ENCODE measurements around the gene ANKS1A. TPM values are rescaled to one million over a fixed set of nuclear protein-coding genes. Genes with fewer than 3 reads are reported as not detected.
A peak's percentile ranks its signal among the peaks of the same experiment; 100 is the strongest.

The ANKS1A gene
- total RNA-seq, 6 experiments from 2014 or later = 6.7 to 17.4 (median 10.5) TPM

GRCh38 chr6:34887753-34888513 lies 1.1 kb upstream of the ANKS1A start, which contains the start of gene TAF11:
TSS of gene TAF11 (minus strand) at chr6:34888042. CDS start at chr6:34887957, 85 bp downstream.
- Histone ChIP-seq H3K9me3 (no peaks in the 10 kb centered on the region), H3K27me3 (no peaks in the 10 kb centered on the region), H3K4me1 (peaks cover 0 to 24% (median 11%) of the 10 kb centered on the region in 4 donors), H3K36me3 (no peaks in the 10 kb centered on the region), H3K4me3 (peak within 1 kb of the TSS; percentile 81 to 98 (median 96)), H3K27ac (peak within 1 kb of the TSS; percentile 76 to 80 (median 76))
- ATAC-seq (peak; percentile 83 to 87 (median 84)), DNase-seq (peak; percentile 93 to 95 (median 95))
- WGBS (ENCODE audit: insufficient coverage, low coverage, low lambda C conversion rate, missing lambda C conversion rate) = 0% methylated on average over 31 of the region's 43 CpGs
- intact Hi-C loops (cut with DNase I) = no loop called here
- TF ChIP-seq CTCF (IDR thresholded peaks at IDR 0.05) (no peak), POLR2A (IDR thresholded peaks at IDR 0.05) (peak; percentile 79)

- intact Hi-C loops (cut with DNase I) = no loop called here
- Histone ChIP-seq H3K27ac (peak overlapping the region; percentile 76 to 80 (median 76)), H3K27me3 (no peaks in the 10 kb centered on the region), H3K4me3 (peak overlapping the region; percentile 81 to 98 (median 96)), H3K4me1 (peaks cover 0 to 24% (median 11%) of the 10 kb centered on the region in 4 donors), H3K36me3 (no peaks in the 10 kb centered on the region), H3K9me3 (no peaks in the 10 kb centered on the region)
- ATAC-seq (no peak), DNase-seq (no peak)
- WGBS (ENCODE audit: insufficient coverage, low coverage, low lambda C conversion rate, missing lambda C conversion rate) = 0% methylated on average over 5 of the region's 5 CpGs
- TF ChIP-seq POLR2A (IDR thresholded peaks at IDR 0.05) (no peak), CTCF (IDR thresholded peaks at IDR 0.05) (no peak)
Measured at GRCh38 chr6:34888514-34888856, 570 bp upstream of the ANKS1A start.

GRCh38 chr6:34890533-34890925 lies 1.5 kb downstream of the ANKS1A start:
- ATAC-seq = no peak
- TF ChIP-seq POLR2A (IDR thresholded peaks at IDR 0.05) (no peak), CTCF (IDR thresholded peaks at IDR 0.05) (no peak)
- no peaks in the 10 kb centered on the region for H3K36me3 ChIP-seq
- peaks cover 0 to 24% (median 11%) of the 10 kb centered on the region in 4 donors for H3K4me1 ChIP-seq
- WGBS (ENCODE audit: insufficient coverage, low coverage, low lambda C conversion rate, missing lambda C conversion rate) = 36% methylated on average over 7 of the region's 7 CpGs
- no peak for DNase-seq
- no peaks in the 10 kb centered on the region for H3K27me3 ChIP-seq
- peak overlapping the region in 2 of 3 donors; percentile 76 for H3K27ac ChIP-seq
- intact Hi-C loops (cut with DNase I) = no loop called here
- no peaks in the 10 kb centered on the region for H3K9me3 ChIP-seq
- peak overlapping the region; percentile 81 to 98 (median 96) for H3K4me3 ChIP-seq

- intact Hi-C loops (cut with DNase I) = no loop called here
- H3K27me3 ChIP-seq = no peaks in the 10 kb centered on the region
- H3K4me1 ChIP-seq = peaks cover 0 to 20% (median 9%) of the 10 kb centered on the region in 4 donors
- H3K4me3 ChIP-seq = peak overlapping the region in 2 of 3 donors; percentile 96 to 98
- ATAC-seq (no peak), DNase-seq (no peak)
- WGBS (ENCODE audit: insufficient coverage, low coverage, low lambda C conversion rate, missing lambda C conversion rate) = 55% methylated on average over 2 of the region's 2 CpGs
- H3K27ac ChIP-seq = peak overlapping the region in 1 of 3 donors; percentile 76
- no peaks in the 10 kb centered on the region for H3K36me3 ChIP-seq
- no peak for TF ChIP-seq POLR2A (IDR thresholded peaks at IDR 0.05)
- H3K9me3 ChIP-seq = no peaks in the 10 kb centered on the region
Measured at GRCh38 chr6:34891296-34891695, 2.2 kb downstream of the ANKS1A start.

GRCh38 chr6:34894693-34895092 lies 5.6 kb downstream of the ANKS1A start:
- peaks cover 0 to 11% (median 5%) of the 10 kb centered on the region in 4 donors for H3K4me1 ChIP-seq
- ATAC-seq = no peak
- WGBS (ENCODE audit: insufficient coverage, low coverage, low lambda C conversion rate, missing lambda C conversion rate) = 69% methylated on average over 1 of the region's 1 CpG
- DNase-seq = no peak
- no peak overlapping the region for H3K27ac ChIP-seq
- H3K27me3 ChIP-seq = no peaks in the 10 kb centered on the region
- TF ChIP-seq POLR2A (IDR thresholded peaks at IDR 0.05) (no peak), CTCF (IDR thresholded peaks at IDR 0.05) (no peak)
- no peak overlapping the region for H3K4me3 ChIP-seq
- intact Hi-C loops (cut with DNase I) = no loop called here
- H3K36me3 ChIP-seq = no peaks in the 10 kb centered on the region
- no peaks in the 10 kb centered on the region for H3K9me3 ChIP-seq

Measured in right lobe of liver (tissue), 6 donors.